PC-3 (cell line): ENCODE measurements around the gene NGDN. TPM values are rescaled to one million over a fixed set of nuclear protein-coding genes. Genes with fewer than 3 reads are reported as not detected.

ENCODE experiments used
- ATAC-seq: fragments of 200-7000 bp; cut with Tn5 transposase; 2 replicates; pipeline ENCODE4 v1.9.1; 2020; ENCODE audit warnings: mild to moderate bottlenecking, moderate library complexity
- Bru-seq: library from RNA; stranded (reverse); fragments of 400-500 nt; gene quantifications from one replicate; lab custom pipeline; 2021; lab: Mats Ljungman, UMichigan
- BruChase-seq, 2 experiments: library from RNA; stranded (reverse); fragments of 400-500 nt; gene quantifications; one replicate each; lab custom pipeline; 2021; lab: Mats Ljungman, UMichigan
- BruUV-seq: library from RNA; stranded (reverse); fragments of 400-500 nt; replicated peaks from 2 replicates; lab custom pipeline; 2021; lab: Mats Ljungman, UMichigan
- CTCF ChIA-PET: fragments of 300-600 bp; sonication (Branson Sonifier 250); formaldehyde crosslinking; loops from one replicate; lab custom pipeline; 2022; ENCODE audit warnings: antibody characterized with exemption; lab: Charles Lee
- POLR2A ChIA-PET: fragments of 300-600 bp; sonication (Branson Sonifier 250); formaldehyde crosslinking; loops from one replicate; lab custom pipeline; 2022; ENCODE audit warnings: antibody characterized with exemption; ENCODE audit not compliant: unreplicated experiment; lab: Charles Lee
- DNase-seq: peaks from one replicate; pipeline ENCODE4 v3.0.0-alpha.2; 2015
- H2AFZ ChIP-seq: fragments of 300-600 bp; sonication (generic); 2 replicates; pipeline ENCODE4 v1.6.0; 2016; ENCODE audit warnings: antibody characterized with exemption, low read length
- H3F3A ChIP-seq: fragments of 300-600 bp; sonication (generic); one replicate; pipeline ENCODE4 v1.6.0; 2017; ENCODE audit warnings: antibody characterized with exemption, low read length, control low read depth, mild to moderate bottlenecking; ENCODE audit not compliant: unreplicated experiment
- H3K27ac ChIP-seq: fragments of 300-600 bp; sonication (generic); 2 replicates; pipeline ENCODE4 v1.5.1; 2016; ENCODE audit warnings: mild to moderate bottlenecking, low read length
- H3K27me3 ChIP-seq: fragments of 300-600 bp; sonication (generic); 2 replicates; pipeline ENCODE4 v1.6.1; 2016; ENCODE audit warnings: low read length, mixed read lengths
- H3K36me3 ChIP-seq: fragments of 300-600 bp; sonication (generic); 2 replicates; pipeline ENCODE4 v1.6.1; 2016; ENCODE audit warnings: low read depth, mixed run types, low read length, mixed read lengths
- H3K4me1 ChIP-seq: fragments of 300-600 bp; sonication (generic); 2 replicates; pipeline ENCODE4 v1.5.1; 2016; ENCODE audit warnings: low read length; ENCODE audit not compliant: insufficient read depth
- H3K4me2 ChIP-seq: fragments of 300-600 bp; sonication (generic); 2 replicates; pipeline ENCODE4 v1.6.0; 2016; ENCODE audit warnings: low read length
- H3K4me3 ChIP-seq: fragments of 300-600 bp; sonication (generic); 2 replicates; pipeline ENCODE4 v1.5.1; 2016; ENCODE audit warnings: mild to moderate bottlenecking, low read length, mixed read lengths
- H3K79me2 ChIP-seq: fragments of 300-600 bp; sonication (generic); 2 replicates; pipeline ENCODE4 v1.6.1; 2017; ENCODE audit warnings: low read length, mixed read lengths
- H3K9ac ChIP-seq: fragments of 300-600 bp; sonication (generic); 2 replicates; pipeline ENCODE4 v1.6.0; 2016; ENCODE audit warnings: mild to moderate bottlenecking, low read length
- H3K9me2 ChIP-seq: fragments of 300-600 bp; sonication (generic); replicated peaks from 2 replicates; pipeline ENCODE4 v1.6.1; 2016; ENCODE audit warnings: mixed run types, low read length, mixed read lengths
- H3K9me3 ChIP-seq: fragments of 300-600 bp; sonication (generic); 2 replicates; pipeline ENCODE4 v1.6.1; 2016; ENCODE audit warnings: low read length, mixed read lengths
- H4K20me1 ChIP-seq: fragments of 300-600 bp; sonication (generic); 2 replicates; pipeline ENCODE4 v1.6.1; 2016; ENCODE audit warnings: low read length, mixed read lengths
- CTCF ChIP-seq: fragments of 300-600 bp; sonication (generic); conservative IDR thresholded peaks from 2 replicates; pipeline ENCODE4 v1.5.1; 2017; ENCODE audit warnings: antibody characterized with exemption, low read depth, mild to moderate bottlenecking, low read length
- EZH2phosphoT487 ChIP-seq: fragments of 300-600 bp; sonication (generic); IDR thresholded peaks from 2 replicates; pipeline ENCODE4 v1.6.1; 2018; ENCODE audit warnings: mild to moderate bottlenecking, antibody characterized with exemption, low read length, borderline replicate concordance
- intact Hi-C: fragments of 100-400 bp; cut with micrococcal nuclease; formaldehyde crosslinking; loops from 2 replicates; pipeline ENCODE4 v1.9.0; 2023
- long read RNA-seq: library from polyadenylated mRNA; unstranded; transcript quantifications from one replicate; pipeline ENCODE4 v2.0.0, GENCODE V29; 2021; ENCODE audit not compliant: unreplicated experiment
- total RNA-seq: library from RNA; depleted of rRNA; stranded (reverse); fragments of >200 nt; gene quantifications from 2 replicates; pipeline ENCODE4 v1.2.3, GENCODE V29; 2014; rRNA removed

NGDN gene
- 57.6 and 77.3 TPM in 2 replicates for total RNA-seq
- percentile 92 among the genes with signal in this experiment for Bru-seq, nascent RNA
- percentile 92 among the genes with signal in this experiment for BruChase-seq, experiment 1, labeled RNA remaining after a 6-hour chase
- BruChase-seq, experiment 2, labeled RNA remaining after a 2-hour chase = percentile 94 among the genes with signal in this experiment
- long read RNA-seq, transcript NGDN-202 (11 exons, 1,143 nt) = major isoform, 64 of 114 reads
- long read RNA-seq, partial matches to known transcripts = 16 of 114 reads
- long read RNA-seq, other reads (novel, unspliced or antisense) = 26 of 114 reads

DNA sequence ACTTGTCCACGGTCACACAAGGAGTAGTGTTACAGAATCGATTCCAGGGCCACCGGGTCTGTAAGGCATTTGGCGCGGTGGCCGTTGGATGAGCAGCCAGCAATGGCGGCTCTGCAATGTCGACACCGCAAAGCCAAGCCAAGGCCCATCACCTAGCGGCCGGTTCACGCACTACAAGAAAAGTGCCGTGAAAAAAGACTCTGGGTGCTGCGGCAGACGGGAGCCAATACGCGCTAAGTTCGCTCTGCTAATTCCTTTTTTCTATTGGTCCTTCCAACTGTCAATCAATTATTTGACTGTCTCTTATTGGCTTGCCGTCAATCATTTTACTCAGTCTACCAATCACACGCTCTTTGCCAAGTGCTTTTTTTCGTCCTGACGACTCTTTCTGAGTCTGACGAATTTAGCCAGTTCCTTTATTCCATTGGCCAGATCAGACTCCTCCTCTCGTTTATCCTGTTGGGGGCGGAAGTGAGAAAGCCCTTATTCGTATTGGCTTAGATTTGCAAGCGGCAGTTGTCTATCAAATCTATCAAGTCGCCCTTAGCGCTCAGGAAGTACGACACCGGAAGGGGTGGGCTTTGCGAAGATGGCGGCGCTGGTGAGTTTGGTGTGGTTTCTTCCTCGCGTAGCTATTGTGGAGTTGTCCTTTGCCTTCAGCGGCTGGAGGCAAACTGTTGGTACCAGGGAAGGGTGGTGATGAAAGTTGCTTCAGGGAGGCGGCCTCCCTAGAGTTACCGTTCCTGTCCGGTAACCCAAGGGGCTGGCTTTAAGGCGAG is at the start of gene NGDN:
NGDN (plus strand) TSS at position 577 of the 779 bp plus-strand sequence; CDS start at position 590, 13 bp downstream.
- no TSS peak for BruUV-seq

GRCh38 chr14:23421594-23421993 is 47.9 kb upstream of the NGDN start:
- no peaks in the 10 kb centered on the region for H3K9me3 ChIP-seq
- DNase-seq = no peak
- no peaks in the 10 kb centered on the region for H4K20me1 ChIP-seq
- no peaks in the 10 kb centered on the region for H3K9me2 ChIP-seq
- no peaks in the 10 kb centered on the region for H3K36me3 ChIP-seq
- no peak overlapping the region for H3K9ac ChIP-seq
- no peak overlapping the region for H2AFZ ChIP-seq
- POLR2A ChIA-PET = no interaction called here
- H3K4me3 ChIP-seq = no peak overlapping the region
- CTCF ChIA-PET = no interaction called here
- no peak overlapping the region for H3K4me2 ChIP-seq
- no peaks in the 10 kb centered on the region for H3K79me2 ChIP-seq
- H3F3A ChIP-seq = no peaks in the 10 kb centered on the region
- no peak for TF ChIP-seq CTCF
- H3K27me3 ChIP-seq = peaks cover 59% of the 10 kb centered on the region
- ATAC-seq = no peak
- no peaks in the 10 kb centered on the region for H3K4me1 ChIP-seq
- no TSS peak for BruUV-seq
- no peak overlapping the region for H3K27ac ChIP-seq
- intact Hi-C loops = no loop called here

More for the DNA sequence above, at the start of gene NGDN:
- H3K9ac ChIP-seq = peak within 1 kb of the TSS; percentile 89
- no peaks in the 10 kb centered on the region for H3K9me3 ChIP-seq
- POLR2A ChIA-PET = interaction anchor here (0.6 kb wide), 1 partner anchor 589 kb away, joined by 3 read pairs; no protein-coding TSS in a partner anchor
- intact Hi-C loops = loop anchor here (1.0 to 5.0 kb wide), 2 partner anchors 148 to 162 kb away; partner anchors contain the start of genes BCL2L2 and PABPN1
- H3K79me2 ChIP-seq = peaks cover 19% of the 10 kb centered on the region
- peaks cover 19% of the 10 kb centered on the region for H3K36me3 ChIP-seq
- CTCF ChIA-PET = interaction anchor here (0.6 kb wide), 1 partner anchor 540 kb away, joined by 3 read pairs; no protein-coding TSS in a partner anchor
- no peaks in the 10 kb centered on the region for H3K9me2 ChIP-seq
- TF ChIP-seq CTCF (peak; percentile 74), EZH2phosphoT487 (no peak)
- peak within 1 kb of the TSS; percentile 81 for H3K4me2 ChIP-seq
- ATAC-seq (peak; percentile 96), DNase-seq (peak; percentile 100)
- no peaks in the 10 kb centered on the region for H4K20me1 ChIP-seq
- H3F3A ChIP-seq = no peaks in the 10 kb centered on the region
- peak within 1 kb of the TSS; percentile 89 for H3K4me3 ChIP-seq
- H2AFZ ChIP-seq = peak within 1 kb of the TSS; percentile 95
- no peaks in the 10 kb centered on the region for H3K27me3 ChIP-seq
- peaks cover 8% of the 10 kb centered on the region; the same call in 1 of the 2 replicates for H3K4me1 ChIP-seq
- no peak within 1 kb of the TSS; the same call in 1 of the 2 replicates for H3K27ac ChIP-seq
